SU-DHL-6 (cell line): ENCODE results near the gene MYBPC3.

Experiments used
- H2AFZ ChIP-seq: fragments of 200-600 bp; sonication (generic); 2 replicates; pipeline ENCODE4 v1.6.1; 2014; ENCODE audit warnings: low read depth, mild to moderate bottlenecking, moderate library complexity, mixed read lengths, antibody characterized with exemption, low read length; ENCODE audit not compliant: severe bottlenecking
- H3F3A ChIP-seq: fragments of 200-600 bp; shearing (Covaris generic); 2 replicates; pipeline ENCODE4 v1.6.0; 2016; ENCODE audit warnings: antibody characterized with exemption, mild to moderate bottlenecking; ENCODE audit not compliant: insufficient read depth
- H3K27ac ChIP-seq: fragments of 200-600 bp; sonication (generic); 2 replicates; pipeline ENCODE4 v1.5.1; 2016; ENCODE audit warnings: low read depth, mild to moderate bottlenecking, low read length, moderate library complexity, mixed read lengths
- H3K27me3 ChIP-seq: fragments of 200-600 bp; sonication (generic), shearing (Covaris generic); 2 replicates; pipeline ENCODE4 v1.6.0; 2014; ENCODE audit warnings: mild to moderate bottlenecking, low read length
- H3K36me3 ChIP-seq: fragments of 200-600 bp; sonication (generic); 2 replicates; pipeline ENCODE4 v1.6.1; 2014; ENCODE audit warnings: mild to moderate bottlenecking, low read length, mixed read lengths
- H3K4me2 ChIP-seq: fragments of 300-600, 200-600 bp; shearing (Covaris generic), sonication (generic); 2 replicates; pipeline ENCODE4 v1.6.0; 2014; ENCODE audit warnings: low read length, low read depth, mild to moderate bottlenecking; ENCODE audit not compliant: poor library complexity, severe bottlenecking
- H3K4me3 ChIP-seq: fragments of 200-600 bp; sonication (generic); 2 replicates; pipeline ENCODE4 v1.5.1; 2014; ENCODE audit warnings: antibody characterized with exemption, low read length, mild to moderate bottlenecking, mixed read lengths; ENCODE audit not compliant: insufficient read depth, poor library complexity, severe bottlenecking
- H3K79me2 ChIP-seq: fragments of 200-600 bp; sonication (generic); 2 replicates; pipeline ENCODE4 v1.6.1; 2014; ENCODE audit warnings: mild to moderate bottlenecking, low read length, moderate library complexity; ENCODE audit not compliant: insufficient read depth
- H3K9ac ChIP-seq: fragments of 200-600 bp; sonication (generic); 2 replicates; pipeline ENCODE4 v1.7.0; 2014; ENCODE audit warnings: mild to moderate bottlenecking, low read length
- H3K9me2 ChIP-seq: fragments of 200-600 bp; sonication (generic); replicated peaks from 2 replicates; pipeline ENCODE4 v1.6.1; 2014; ENCODE audit warnings: low read length; ENCODE audit not compliant: insufficient read depth
- H3K9me3 ChIP-seq: fragments of 200-600 bp; sonication (generic); 2 replicates; pipeline ENCODE4 v1.6.1; 2014; ENCODE audit warnings: low read length, mixed read lengths; ENCODE audit not compliant: insufficient read depth
- H4K20me1 ChIP-seq: fragments of 200-600 bp; sonication (generic); 2 replicates; pipeline ENCODE4 v1.6.1; 2014; ENCODE audit warnings: low read depth, mild to moderate bottlenecking, antibody characterized with exemption, low read length, moderate library complexity, mixed read lengths
- EZH2phosphoT487 ChIP-seq: fragments of 200-600 bp; sonication (generic), shearing (Covaris generic); conservative IDR thresholded peaks from 2 replicates; pipeline ENCODE4 v1.6.1; 2018; ENCODE audit warnings: mild to moderate bottlenecking, antibody characterized with exemption, low read length, moderate library complexity, mixed read lengths
- TF ChIP-seq, protein P1 (sequence below): fragments of 200-600 bp; sonication (generic); IDR thresholded peaks from one replicate; pipeline ENCODE4 v1.5.1; 2017; ENCODE audit warnings: antibody characterized with exemption, mild to moderate bottlenecking, low read length, moderate library complexity; ENCODE audit not compliant: insufficient read depth, poor library complexity, severe bottlenecking

MYBPC3 gene

DNA sequence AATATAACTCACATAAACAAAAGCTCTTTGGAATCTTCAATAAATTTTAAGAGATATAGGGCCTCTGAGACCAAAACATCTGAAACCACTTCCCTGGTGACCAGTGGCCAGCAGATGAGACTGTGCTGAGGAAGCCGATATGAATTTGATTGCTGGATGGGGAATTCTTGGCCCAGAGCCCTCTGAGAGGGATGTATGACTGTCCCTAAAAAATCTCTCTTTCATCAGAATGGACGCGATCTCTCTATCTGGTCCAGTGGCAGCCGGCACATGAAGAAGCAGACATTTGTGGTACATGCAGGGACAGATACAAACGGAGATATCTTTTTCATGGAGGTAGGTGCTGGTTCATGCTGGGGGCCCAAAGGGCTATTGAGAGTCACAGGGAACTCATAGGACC lies 37.5 kb downstream of the MYBPC3 start:
- Histone ChIP-seq H3K9me2 (no peaks in the 10 kb centered on the region), H3K79me2 (no peaks in the 10 kb centered on the region), H2AFZ (no peak overlapping the region), H3K9me3 (no peaks in the 10 kb centered on the region), H3F3A (no peaks in the 10 kb centered on the region), H3K27me3 (no peaks in the 10 kb centered on the region), H3K4me2 (no peak overlapping the region), H3K9ac (no peak overlapping the region), H4K20me1 (no peaks in the 10 kb centered on the region), H3K27ac (no peak overlapping the region), H3K4me3 (no peak overlapping the region), H3K36me3 (peaks cover 5% of the 10 kb centered on the region; the same call in 1 of the 2 replicates)
- TF ChIP-seq, protein P1, sequence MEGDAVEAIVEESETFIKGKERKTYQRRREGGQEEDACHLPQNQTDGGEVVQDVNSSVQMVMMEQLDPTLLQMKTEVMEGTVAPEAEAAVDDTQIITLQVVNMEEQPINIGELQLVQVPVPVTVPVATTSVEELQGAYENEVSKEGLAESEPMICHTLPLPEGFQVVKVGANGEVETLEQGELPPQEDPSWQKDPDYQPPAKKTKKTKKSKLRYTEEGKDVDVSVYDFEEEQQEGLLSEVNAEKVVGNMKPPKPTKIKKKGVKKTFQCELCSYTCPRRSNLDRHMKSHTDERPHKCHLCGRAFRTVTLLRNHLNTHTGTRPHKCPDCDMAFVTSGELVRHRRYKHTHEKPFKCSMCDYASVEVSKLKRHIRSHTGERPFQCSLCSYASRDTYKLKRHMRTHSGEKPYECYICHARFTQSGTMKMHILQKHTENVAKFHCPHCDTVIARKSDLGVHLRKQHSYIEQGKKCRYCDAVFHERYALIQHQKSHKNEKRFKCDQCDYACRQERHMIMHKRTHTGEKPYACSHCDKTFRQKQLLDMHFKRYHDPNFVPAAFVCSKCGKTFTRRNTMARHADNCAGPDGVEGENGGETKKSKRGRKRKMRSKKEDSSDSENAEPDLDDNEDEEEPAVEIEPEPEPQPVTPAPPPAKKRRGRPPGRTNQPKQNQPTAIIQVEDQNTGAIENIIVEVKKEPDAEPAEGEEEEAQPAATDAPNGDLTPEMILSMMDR = no peak
- TF ChIP-seq EZH2phosphoT487 = no peak

DNA sequence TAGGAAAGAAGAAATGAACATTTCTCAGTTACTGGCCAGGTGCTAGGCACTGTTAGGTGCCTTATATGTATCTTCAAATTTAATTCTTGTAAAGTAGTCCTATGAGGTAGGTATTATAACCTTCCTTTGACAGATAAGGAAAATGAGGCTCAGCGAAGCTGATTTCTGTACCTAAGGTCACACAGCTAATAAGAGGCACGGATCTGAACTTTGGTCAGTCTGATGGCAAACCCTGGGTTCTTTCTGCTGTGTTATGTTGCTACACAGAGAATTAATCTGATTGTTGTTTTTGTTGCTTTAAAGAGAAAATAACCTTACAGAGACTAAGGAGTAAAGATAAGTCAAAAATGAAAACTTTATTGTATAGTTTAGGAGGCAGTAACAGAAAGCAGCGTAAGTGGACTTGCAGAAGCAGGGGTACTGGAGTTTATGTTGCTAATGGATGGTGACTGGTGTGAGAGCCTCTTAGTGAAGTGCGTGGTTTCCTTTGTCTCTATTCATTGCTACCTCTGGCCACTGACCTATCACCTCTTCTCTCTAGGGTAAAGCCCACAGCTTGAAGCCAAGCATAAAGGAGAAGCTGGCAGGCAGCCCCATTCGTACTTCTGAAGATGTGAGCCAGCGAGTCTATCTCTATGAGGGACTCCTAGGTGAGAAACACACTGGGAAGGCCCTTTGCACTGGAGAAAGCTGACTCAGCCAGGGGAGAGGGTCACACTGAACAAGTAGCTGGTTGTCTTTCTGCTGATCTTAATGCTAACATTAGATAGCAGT lies 44.3 kb downstream of the MYBPC3 start:
- Histone ChIP-seq H3K9me2 (no peaks in the 10 kb centered on the region), H2AFZ (no peak overlapping the region), H3F3A (no peaks in the 10 kb centered on the region), H4K20me1 (no peaks in the 10 kb centered on the region), H3K79me2 (no peaks in the 10 kb centered on the region), H3K9me3 (no peaks in the 10 kb centered on the region), H3K9ac (no peak overlapping the region), H3K27ac (no peak overlapping the region), H3K4me2 (no peak overlapping the region), H3K4me3 (no peak overlapping the region), H3K27me3 (no peaks in the 10 kb centered on the region), H3K36me3 (peaks cover 8% of the 10 kb centered on the region; the same call in 1 of the 2 replicates)
- TF ChIP-seq EZH2phosphoT487 = no peak
- TF ChIP-seq, protein P1 = no peak

DNA sequence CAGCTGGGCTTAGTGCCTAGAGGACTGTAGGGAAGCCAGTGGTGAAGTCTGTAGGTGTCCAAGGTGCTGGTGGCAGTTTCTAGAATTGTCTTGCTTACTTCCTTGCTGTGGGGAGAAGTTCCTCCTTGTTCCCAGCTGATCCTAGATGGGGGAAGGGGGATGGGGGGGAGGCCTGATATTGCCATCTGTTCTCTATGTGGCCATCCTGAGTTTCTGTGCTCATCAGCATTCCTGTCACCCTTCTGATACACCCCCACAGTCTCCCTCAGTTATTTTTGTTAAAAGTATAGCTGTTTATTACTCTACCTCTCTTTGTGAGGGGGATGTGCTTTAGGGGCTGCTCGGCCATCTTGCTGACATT lies 46.0 kb downstream of the MYBPC3 start:
- Histone ChIP-seq H3F3A (no peaks in the 10 kb centered on the region), H3K36me3 (peaks cover 20% of the 10 kb centered on the region; the same call in 1 of the 2 replicates), H4K20me1 (no peaks in the 10 kb centered on the region), H3K27me3 (no peaks in the 10 kb centered on the region), H3K9me3 (no peaks in the 10 kb centered on the region), H3K27ac (no peak overlapping the region), H3K4me3 (no peak overlapping the region), H3K9me2 (no peaks in the 10 kb centered on the region), H3K79me2 (no peaks in the 10 kb centered on the region), H2AFZ (no peak overlapping the region), H3K4me2 (no peak overlapping the region), H3K9ac (no peak overlapping the region)
- TF ChIP-seq EZH2phosphoT487 = no peak
- TF ChIP-seq, protein P1 = no peak
